GM12878 (cell line): ENCODE measurements around the gene CDC42SE2. TPM values are rescaled to one million over a fixed set of nuclear protein-coding genes. Genes with fewer than 3 reads are reported as not detected.

Experiments used
- ATAC-seq: fragments of 200-7000 bp; cut with Tn5 transposase; 3 replicates; pipeline ENCODE4 v1.9.1; 2020; ENCODE audit warnings: mild to moderate bottlenecking, moderate library complexity
- BruUV-seq: library from RNA; stranded (reverse); fragments of 400-500 nt; replicated peaks from 2 replicates; lab custom pipeline; 2021; lab: Mats Ljungman, UMichigan
- CTCF ChIA-PET: fragments of 300-600 bp; sonication (Branson Sonifier 250); formaldehyde crosslinking; extraction: SDS; loops from one replicate; lab custom pipeline; 2021; ENCODE audit warnings: inconsistent platforms; lab: Yijun Ruan, JAX
- POLR2A ChIA-PET: fragments of 350-600 bp; formaldehyde crosslinking; extraction: SDS; loops from one replicate; lab custom pipeline; 2021; ENCODE audit warnings: inconsistent platforms; lab: Charles Lee
- RAD21 ChIA-PET: fragments of 300-600 bp; sonication (Branson Sonifier 250); formaldehyde crosslinking; loops from one replicate; lab custom pipeline; 2023; ENCODE audit warnings: antibody characterized with exemption; ENCODE audit not compliant: unreplicated experiment; lab: Charles Lee
- SMC1A ChIA-PET: fragments of 300-600 bp; sonication (Branson Sonifier 250); formaldehyde crosslinking; loops from one replicate; lab custom pipeline; 2023; ENCODE audit not compliant: unreplicated experiment, uncharacterized antibody; lab: Charles Lee
- DNase-seq: peaks from one replicate; pipeline ENCODE4 v3.0.0-alpha.2; 2011; ENCODE audit warnings: low read depth, low spot score
- FAIRE-seq: peaks from 3 replicates; lab custom pipeline; 2011; peaks lifted over from hg19 to GRCh38; lab: Jason Lieb, UNC
- H2AFZ ChIP-seq: 2 replicates; pipeline ENCODE4 v1.6.0; 2011; ENCODE audit warnings: low read depth, low read length, control low read depth; ENCODE audit not compliant: control insufficient read depth
- H3K27ac ChIP-seq: 2 replicates; pipeline ENCODE4 v1.5.1; 2011; ENCODE audit warnings: control low read depth; ENCODE audit not compliant: control insufficient read depth, insufficient read depth
- H3K27me3 ChIP-seq, 2 experiments: replicated peaks in 1 of 2; 2 replicates each; pipeline versions ENCODE4 v1.6.0 to v1.6.1; 2011; ENCODE audit warnings: low read length in 1 of 2; ENCODE audit not compliant: control insufficient read depth in 2 of 2, insufficient read depth in 2 of 2
- H3K36me3 ChIP-seq, 2 experiments: 2 replicates each; pipeline ENCODE4 v1.5.1; 2011; ENCODE audit warnings: low read length in 1 of 2; ENCODE audit not compliant: control insufficient read depth in 2 of 2, insufficient read depth in 2 of 2
- H3K4me1 ChIP-seq: 2 replicates; pipeline ENCODE4 v1.6.1; 2011; ENCODE audit warnings: mild to moderate bottlenecking, low read length, moderate library complexity, mixed read lengths; ENCODE audit not compliant: control insufficient read depth, insufficient read depth
- H3K4me2 ChIP-seq: 2 replicates; pipeline ENCODE4 v1.6.0; 2011; ENCODE audit warnings: control low read depth; ENCODE audit not compliant: control insufficient read depth, insufficient read depth
- H3K4me3 ChIP-seq: fragments of 200-600 bp; sonication (generic); 2 replicates; pipeline ENCODE4 v1.5.1; 2016
- H3K79me2 ChIP-seq: 2 replicates; pipeline ENCODE4 v1.6.0; 2011; ENCODE audit warnings: low read length; ENCODE audit not compliant: control insufficient read depth, insufficient read depth
- H3K9ac ChIP-seq: 2 replicates; pipeline ENCODE4 v1.8.0; 2011; ENCODE audit warnings: low read length, control low read depth, mixed read lengths; ENCODE audit not compliant: control insufficient read depth, insufficient read depth
- H3K9me3 ChIP-seq: replicated peaks from 3 replicates; pipeline ENCODE4 v1.5.1; 2011; ENCODE audit warnings: mild to moderate bottlenecking, low read length; ENCODE audit not compliant: control insufficient read depth, insufficient read depth
- H4K20me1 ChIP-seq: 2 replicates; pipeline ENCODE4 v1.6.0; 2011; ENCODE audit not compliant: control insufficient read depth, insufficient read depth
- CHD2 ChIP-seq: IDR thresholded peaks from 2 replicates; pipeline ENCODE4 v1.6.1; 2011; ENCODE audit warnings: low read depth, low read length, improper control_type of control experiment, borderline replicate concordance
- CUX1 ChIP-seq: IDR thresholded peaks from 2 replicates; pipeline ENCODE4 v1.6.1; 2012; ENCODE audit warnings: improper control_type of control experiment, low read depth, low read length; ENCODE audit not compliant: insufficient replicate concordance
- RELB ChIP-seq: fragments of 450-650 bp; IDR thresholded peaks from 2 replicates; pipeline ENCODE4 v1.6.1; 2017; ENCODE audit warnings: low read depth, mild to moderate bottlenecking, moderate library complexity
- SP1 ChIP-seq: IDR thresholded peaks from one replicate; pipeline ENCODE4 v1.6.1; 2011; ENCODE audit warnings: low read depth, low read length
- SRF ChIP-seq, 2 experiments: IDR thresholded peaks; 2 replicates each; pipeline ENCODE4 v1.6.1; 2011; ENCODE audit warnings: low read depth in 2 of 2, low read length in 2 of 2, mild to moderate bottlenecking in 1 of 2, moderate library complexity in 1 of 2
- WGBS: methylation state at CpG from one replicate; pipeline ENCODE4 v1.1.6; 2016; ENCODE audit warnings: low lambda C conversion rate; ENCODE audit not compliant: insufficient replicate concordance, insufficient coverage; ENCODE audit errors: missing lambda C conversion rate; 5-methylcytosine and 5-hydroxymethylcytosine counted together
- in situ Hi-C: fragments of 300-500 bp; cut with MboI; formaldehyde crosslinking; loops from 9 replicates; pipeline ENCODE4 v1.14.3; 2018; ENCODE audit warnings: mixed read lengths
- intact Hi-C: fragments of 100-400 bp; cut with micrococcal nuclease; formaldehyde crosslinking; loops from one replicate; pipeline ENCODE4 v1.14.2; 2022; ENCODE audit not compliant: unreplicated experiment
- polyA plus RNA-seq, 11 experiments: library from polyadenylated mRNA; depleted of rRNA in 4 of 11; unstranded in 6 of 11; stranded (reverse) in 5 of 11; fragments of >200 nt; fragmentation: Nextera tagmentation in 4 of 11; fragmentation: Illumina TruSeq in 1 of 11; extraction: Ambion mirVana in 4 of 11; extraction: Trizol in 1 of 11; gene quantifications; 1 replicate in 1 of 11; 2 replicates in 10 of 11; pipeline versions ENCODE4 v1.2.1 to v1.2.3, GENCODE V29; 2011 to 2016; ENCODE audit warnings: inconsistent platforms in 2 of 11, missing spikeins in 2 of 11, low read depth in 1 of 11
- total RNA-seq, 4 experiments: library from RNA; depleted of rRNA in 3 of 4; stranded (reverse); fragments of >200 nt in 3 of 4; fragmentation: Illumina TruSeq in 1 of 4; extraction: Trizol in 1 of 4; gene quantifications; 2 replicates each; pipeline versions ENCODE4 v1.2.1 to v1.2.3, GENCODE V29; 2013 to 2021

The CDC42SE2 gene
- total and polyA plus RNA-seq, 10 of the 15 experiments (the other 5 are each of a cell fraction or from before 2014, with no cell fraction given) = 57.0 to 148 (median 80.3) TPM

GRCh38 chr5:131305138-131305689 lies 41.4 kb downstream of the CDC42SE2 start:
- no peak overlapping the region for H3K27ac ChIP-seq
- CTCF ChIA-PET = no interaction called here

More at GRCh38 chr5:131305138-131305689, 41.4 kb downstream of the CDC42SE2 start:
- FAIRE-seq (no peak), ATAC-seq (peak; percentile 40), DNase-seq (no peak)
- Histone ChIP-seq H3K36me3 (peaks cover 0 to under 1% of the 10 kb centered on the region in 2 experiments; a peak in 2 of 4 replicates), H3K4me2 (no peak overlapping the region), H2AFZ (no peak overlapping the region), H3K4me1 (no peaks in the 10 kb centered on the region), H3K4me3 (no peak overlapping the region), H3K79me2 (peaks cover 57% of the 10 kb centered on the region), H3K9me3 (peaks cover 8% of the 10 kb centered on the region), H3K27me3 (no peaks in the 10 kb centered on the region), H3K9ac (no peak overlapping the region), H4K20me1 (no peaks in the 10 kb centered on the region)
- in situ Hi-C loops (no loop called here), intact Hi-C loops (no loop called here)
- 62% methylated on average over 2 of the region's 2 CpGs for WGBS
- TF ChIP-seq SRF (IDR thresholded peaks at IDR 0.05; ENCODE audit: low read depth in 2 of 2, low read length in 2 of 2) (peak in 1 of 2 experiments; percentile 24; a peak in 1 of 4 replicates), RELB (no peak), CHD2 (no peak), CUX1 (no peak), SP1 (no peak)
- BruUV-seq = no TSS peak
- ChIA-PET POLR2A (interaction anchor here (1.5 kb wide), 1 partner anchor 15 kb away, joined by 3 read pairs; no protein-coding TSS in a partner anchor), SMC1A (interaction anchor here (1.2 to 1.3 kb wide), 2 partner anchors 28 to 31 kb away, joined by 3 to 5 read pairs; no protein-coding TSS in a partner anchor), RAD21 (no interaction called here)
